HepG2 (cell line): ENCODE measurements around the gene CSTF1. TPM values are rescaled to one million over a fixed set of nuclear protein-coding genes. Genes with fewer than 3 reads are reported as not detected.

Source experiments
- GATA4 ChIP-seq: sonication (generic); IDR thresholded peaks from 2 replicates; pipeline ENCODE4 v1.6.1; 2016; ENCODE audit warnings: antibody characterized with exemption, low read depth, borderline replicate concordance
- MEIS1 ChIP-seq: sonication (generic); formaldehyde crosslinking; IDR thresholded peaks from 2 replicates; pipeline ENCODE4 v1.9.0; 2021; ENCODE audit warnings: mild to moderate bottlenecking, missing genetic modification reagents, moderate library complexity, borderline replicate concordance
- REPIN1 ChIP-seq: sonication (generic); formaldehyde crosslinking; IDR thresholded peaks from 2 replicates; pipeline ENCODE4 v1.8.0; 2022; ENCODE audit warnings: missing genetic modification reagents, low read depth, mild to moderate bottlenecking, borderline replicate concordance
- SIN3A ChIP-seq: IDR thresholded peaks from 2 replicates; pipeline ENCODE4 v1.6.1; 2011; ENCODE audit warnings: low read depth, mild to moderate bottlenecking, control low read depth, low read length, borderline replicate concordance
- SP5 ChIP-seq: IDR thresholded peaks from 2 replicates; pipeline ENCODE4 v1.6.1; 2016; ENCODE audit warnings: low read depth, borderline replicate concordance
- SSRP1 ChIP-seq: IDR thresholded peaks from 2 replicates; pipeline ENCODE4 v1.6.1; 2016; ENCODE audit warnings: control low read depth
- ZBTB1 ChIP-seq: sonication (generic); formaldehyde crosslinking; IDR thresholded peaks from 2 replicates; pipeline ENCODE4 v1.4.0; 2020; ENCODE audit warnings: missing genetic modification reagents, borderline replicate concordance
- ZBTB7A ChIP-seq: sonication (generic); formaldehyde crosslinking; IDR thresholded peaks from 2 replicates; pipeline ENCODE4 v1.8.0; 2022; ENCODE audit warnings: mild to moderate bottlenecking, missing genetic modification reagents
- ZFP1 ChIP-seq: IDR thresholded peaks from 2 replicates; pipeline ENCODE4 v1.6.1; 2016
- ZFP41 ChIP-seq: sonication (generic); formaldehyde crosslinking; IDR thresholded peaks from 2 replicates; pipeline ENCODE4 v1.4.0; 2020; ENCODE audit warnings: mild to moderate bottlenecking, missing genetic modification reagents, borderline replicate concordance
- ZMYM3 ChIP-seq: sonication (generic); formaldehyde crosslinking; IDR thresholded peaks from 2 replicates; pipeline ENCODE4 v1.5.1; 2020; ENCODE audit warnings: mild to moderate bottlenecking, missing genetic modification reagents
- ZNF234 ChIP-seq: sonication (generic); formaldehyde crosslinking; conservative IDR thresholded peaks from 2 replicates; pipeline ENCODE4 v1.5.1; 2020; ENCODE audit warnings: mild to moderate bottlenecking, missing genetic modification reagents
- ZNF569 ChIP-seq: sonication (generic); formaldehyde crosslinking; IDR thresholded peaks from 2 replicates; pipeline ENCODE4 v1.5.0; 2020; ENCODE audit warnings: mild to moderate bottlenecking, missing genetic modification reagents, moderate library complexity, borderline replicate concordance
- ZNF577 ChIP-seq: sonication (generic); formaldehyde crosslinking; IDR thresholded peaks from 2 replicates; pipeline ENCODE4 v1.4.0; 2020; ENCODE audit warnings: mild to moderate bottlenecking, low read depth, missing genetic modification reagents, borderline replicate concordance
- ZNF598 ChIP-seq: sonication (generic); formaldehyde crosslinking; IDR thresholded peaks from 2 replicates; pipeline ENCODE4 v1.5.1; 2020; ENCODE audit warnings: mild to moderate bottlenecking, missing genetic modification reagents, borderline replicate concordance
- ZNF616 ChIP-seq: sonication (generic); formaldehyde crosslinking; IDR thresholded peaks from 2 replicates; pipeline ENCODE4 v1.5.0; 2020; ENCODE audit warnings: low read depth, mild to moderate bottlenecking, missing genetic modification reagents
- ZNF775 ChIP-seq: sonication (generic); formaldehyde crosslinking; IDR thresholded peaks from 2 replicates; pipeline ENCODE4 v1.4.0; 2020; ENCODE audit warnings: missing genetic modification reagents, mild to moderate bottlenecking, moderate library complexity, borderline replicate concordance
- polyA plus RNA-seq, 8 experiments: library from polyadenylated mRNA; depleted of rRNA in 3 of 8; stranded (reverse) in 7 of 8; unstranded in 1 of 8; fragments of >200 nt; fragmentation: Illumina TruSeq in 4 of 8; extraction: Trizol in 4 of 8; gene quantifications; 2 replicates each; pipeline versions ENCODE4 v1.2.1 to v1.2.3, GENCODE V29; 2011 to 2016; ENCODE audit warnings: low read depth in 4 of 8, missing spikeins in 1 of 8, mixed read lengths in 1 of 8; ENCODE audit not compliant: insufficient read depth in 1 of 8
- total RNA-seq, 5 experiments: library from RNA; depleted of rRNA; stranded (reverse); fragments of >200 nt; fragmentation: Illumina TruSeq; extraction: Trizol; gene quantifications; 2 replicates each; pipeline ENCODE4 v1.2.3, GENCODE V29; 2016; ENCODE audit warnings: low read depth in 1 of 5
- TF ChIP-seq, protein P1 (sequence below): IDR thresholded peaks from 2 replicates; pipeline ENCODE4 v1.6.1; 2012; ENCODE audit warnings: low read length, improper control_type of control experiment
- TF ChIP-seq, protein P2 (sequence below): sonication (generic); formaldehyde crosslinking; conservative IDR thresholded peaks from 2 replicates; pipeline ENCODE4 v1.4.0; 2020; ENCODE audit warnings: missing genetic modification reagents
- TF ChIP-seq, protein P3 (sequence below): IDR thresholded peaks from 2 replicates; pipeline ENCODE4 v1.6.1; 2016; ENCODE audit warnings: missing genetic modification reagents, missing compliant biosample characterization
- TF ChIP-seq, protein P4 (sequence below): fragments of 450-650 bp; IDR thresholded peaks from 2 replicates; pipeline ENCODE4 v1.6.1; 2017
- TF ChIP-seq, protein P5 (sequence below): sonication (generic); formaldehyde crosslinking; IDR thresholded peaks from 2 replicates; pipeline ENCODE4 v1.9.0; 2021; ENCODE audit warnings: missing genetic modification reagents, borderline replicate concordance

The CSTF1 gene
- total and polyA plus RNA-seq, 2 of the 13 experiments (the other 11 are each of a cell fraction or from before 2014, with no cell fraction given) = 70.9 to 100 TPM

DNA sequence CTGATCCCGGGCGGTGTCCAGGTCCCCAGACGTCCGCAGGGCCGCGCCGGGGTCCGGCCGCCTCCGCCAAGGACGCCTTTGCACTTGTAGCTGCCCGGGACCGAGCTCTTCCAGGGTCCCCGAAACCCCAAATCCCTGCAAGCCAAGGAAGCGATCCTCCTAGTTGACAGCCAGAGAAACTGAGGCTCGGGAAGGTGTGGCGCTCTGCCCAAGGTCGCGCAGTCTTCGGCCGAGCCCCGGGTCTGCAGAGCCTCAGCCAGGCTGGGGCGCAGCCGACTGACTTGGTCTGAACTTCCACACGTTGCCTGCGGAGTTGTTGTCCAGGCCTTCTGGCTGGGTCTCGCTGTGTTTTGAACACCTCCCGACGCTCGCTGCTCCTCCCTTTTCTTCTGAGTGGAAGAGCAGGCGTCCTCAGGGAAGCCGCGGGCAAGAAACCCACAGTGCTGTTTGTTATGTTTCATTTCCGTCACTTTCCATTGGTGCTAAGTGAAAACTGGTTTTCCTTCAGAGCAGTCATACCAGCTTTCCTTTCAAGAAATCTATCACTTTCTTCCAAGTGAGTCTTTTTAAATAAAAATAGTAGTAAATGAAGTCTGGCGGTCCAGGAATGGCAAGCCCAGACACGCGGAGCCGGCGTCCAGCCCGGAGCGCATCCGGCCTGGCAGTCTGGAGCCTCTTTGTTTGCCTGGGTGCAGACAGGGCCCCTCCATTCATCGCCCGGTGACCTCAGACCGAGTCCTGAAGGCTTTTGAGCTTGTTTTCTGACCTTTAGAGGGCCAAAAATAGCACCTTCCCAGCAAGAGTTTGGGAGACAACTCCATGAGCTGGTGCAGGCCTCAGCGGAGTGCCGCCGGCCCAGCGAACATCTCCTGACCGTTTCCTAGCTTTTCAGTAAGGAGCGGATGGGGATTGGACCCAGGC is 33.0 kb upstream of the CSTF1 start (continued):
- TF ChIP-seq, protein P1, sequence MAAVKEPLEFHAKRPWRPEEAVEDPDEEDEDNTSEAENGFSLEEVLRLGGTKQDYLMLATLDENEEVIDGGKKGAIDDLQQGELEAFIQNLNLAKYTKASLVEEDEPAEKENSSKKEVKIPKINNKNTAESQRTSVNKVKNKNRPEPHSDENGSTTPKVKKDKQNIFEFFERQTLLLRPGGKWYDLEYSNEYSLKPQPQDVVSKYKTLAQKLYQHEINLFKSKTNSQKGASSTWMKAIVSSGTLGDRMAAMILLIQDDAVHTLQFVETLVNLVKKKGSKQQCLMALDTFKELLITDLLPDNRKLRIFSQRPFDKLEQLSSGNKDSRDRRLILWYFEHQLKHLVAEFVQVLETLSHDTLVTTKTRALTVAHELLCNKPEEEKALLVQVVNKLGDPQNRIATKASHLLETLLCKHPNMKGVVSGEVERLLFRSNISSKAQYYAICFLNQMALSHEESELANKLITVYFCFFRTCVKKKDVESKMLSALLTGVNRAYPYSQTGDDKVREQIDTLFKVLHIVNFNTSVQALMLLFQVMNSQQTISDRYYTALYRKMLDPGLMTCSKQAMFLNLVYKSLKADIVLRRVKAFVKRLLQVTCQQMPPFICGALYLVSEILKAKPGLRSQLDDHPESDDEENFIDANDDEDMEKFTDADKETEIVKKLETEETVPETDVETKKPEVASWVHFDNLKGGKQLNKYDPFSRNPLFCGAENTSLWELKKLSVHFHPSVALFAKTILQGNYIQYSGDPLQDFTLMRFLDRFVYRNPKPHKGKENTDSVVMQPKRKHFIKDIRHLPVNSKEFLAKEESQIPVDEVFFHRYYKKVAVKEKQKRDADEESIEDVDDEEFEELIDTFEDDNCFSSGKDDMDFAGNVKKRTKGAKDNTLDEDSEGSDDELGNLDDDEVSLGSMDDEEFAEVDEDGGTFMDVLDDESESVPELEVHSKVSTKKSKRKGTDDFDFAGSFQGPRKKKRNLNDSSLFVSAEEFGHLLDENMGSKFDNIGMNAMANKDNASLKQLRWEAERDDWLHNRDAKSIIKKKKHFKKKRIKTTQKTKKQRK = no peak
- TF ChIP-seq, protein P2, sequence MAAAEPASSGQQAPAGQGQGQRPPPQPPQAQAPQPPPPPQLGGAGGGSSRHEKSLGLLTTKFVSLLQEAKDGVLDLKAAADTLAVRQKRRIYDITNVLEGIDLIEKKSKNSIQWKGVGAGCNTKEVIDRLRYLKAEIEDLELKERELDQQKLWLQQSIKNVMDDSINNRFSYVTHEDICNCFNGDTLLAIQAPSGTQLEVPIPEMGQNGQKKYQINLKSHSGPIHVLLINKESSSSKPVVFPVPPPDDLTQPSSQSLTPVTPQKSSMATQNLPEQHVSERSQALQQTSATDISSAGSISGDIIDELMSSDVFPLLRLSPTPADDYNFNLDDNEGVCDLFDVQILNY (CRISPR knock-in tag) = no peak
- TF ChIP-seq MEIS1 (CRISPR knock-in tag) = no peak; the same call in 1 of the 2 replicates
- no peak for TF ChIP-seq ZNF569
- peak; percentile 79; the same call in 1 of the 2 replicates for TF ChIP-seq ZNF598
- TF ChIP-seq ZNF234 (CRISPR knock-in tag) = no peak
- TF ChIP-seq, protein P3, sequence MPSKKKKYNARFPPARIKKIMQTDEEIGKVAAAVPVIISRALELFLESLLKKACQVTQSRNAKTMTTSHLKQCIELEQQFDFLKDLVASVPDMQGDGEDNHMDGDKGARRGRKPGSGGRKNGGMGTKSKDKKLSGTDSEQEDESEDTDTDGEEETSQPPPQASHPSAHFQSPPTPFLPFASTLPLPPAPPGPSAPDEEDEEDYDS (CRISPR knock-in tag) = no peak
- no peak for TF ChIP-seq GATA4
- no peak for TF ChIP-seq ZFP1 (CRISPR knock-in tag)
- TF ChIP-seq, protein P4, sequence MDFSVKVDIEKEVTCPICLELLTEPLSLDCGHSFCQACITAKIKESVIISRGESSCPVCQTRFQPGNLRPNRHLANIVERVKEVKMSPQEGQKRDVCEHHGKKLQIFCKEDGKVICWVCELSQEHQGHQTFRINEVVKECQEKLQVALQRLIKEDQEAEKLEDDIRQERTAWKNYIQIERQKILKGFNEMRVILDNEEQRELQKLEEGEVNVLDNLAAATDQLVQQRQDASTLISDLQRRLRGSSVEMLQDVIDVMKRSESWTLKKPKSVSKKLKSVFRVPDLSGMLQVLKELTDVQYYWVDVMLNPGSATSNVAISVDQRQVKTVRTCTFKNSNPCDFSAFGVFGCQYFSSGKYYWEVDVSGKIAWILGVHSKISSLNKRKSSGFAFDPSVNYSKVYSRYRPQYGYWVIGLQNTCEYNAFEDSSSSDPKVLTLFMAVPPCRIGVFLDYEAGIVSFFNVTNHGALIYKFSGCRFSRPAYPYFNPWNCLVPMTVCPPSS = no peak
- TF ChIP-seq ZNF577 (CRISPR knock-in tag) = no peak
- no peak for TF ChIP-seq ZMYM3 (CRISPR knock-in tag)
- TF ChIP-seq ZFP41 (CRISPR knock-in tag) = no peak
- TF ChIP-seq SSRP1 (CRISPR knock-in tag) = 0 out of 2 replicates have a peak, but pooled peaks have one; percentile 14
- no peak; the same call in 1 of the 2 replicates for TF ChIP-seq ZNF775 (CRISPR knock-in tag)
- TF ChIP-seq ZBTB7A (CRISPR knock-in tag) = no peak
- TF ChIP-seq SP5 (CRISPR knock-in tag) = no peak
- TF ChIP-seq REPIN1 (CRISPR knock-in tag) = peak; percentile 76; the same call in 1 of the 2 replicates
- TF ChIP-seq ZNF616 (CRISPR knock-in tag) = no peak
- no peak for TF ChIP-seq ZBTB1 (CRISPR knock-in tag)
- TF ChIP-seq, protein P5, sequence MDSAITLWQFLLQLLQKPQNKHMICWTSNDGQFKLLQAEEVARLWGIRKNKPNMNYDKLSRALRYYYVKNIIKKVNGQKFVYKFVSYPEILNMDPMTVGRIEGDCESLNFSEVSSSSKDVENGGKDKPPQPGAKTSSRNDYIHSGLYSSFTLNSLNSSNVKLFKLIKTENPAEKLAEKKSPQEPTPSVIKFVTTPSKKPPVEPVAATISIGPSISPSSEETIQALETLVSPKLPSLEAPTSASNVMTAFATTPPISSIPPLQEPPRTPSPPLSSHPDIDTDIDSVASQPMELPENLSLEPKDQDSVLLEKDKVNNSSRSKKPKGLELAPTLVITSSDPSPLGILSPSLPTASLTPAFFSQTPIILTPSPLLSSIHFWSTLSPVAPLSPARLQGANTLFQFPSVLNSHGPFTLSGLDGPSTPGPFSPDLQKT (CRISPR knock-in tag) = no peak
- TF ChIP-seq SIN3A = peak; percentile 17
